HG02981 (cell line): ENCODE measurements around the gene PITRM1.

Source experiments
- ATAC-seq: cut with Tn5 transposase; IDR thresholded peaks from one replicate; pipeline ENCODE4 v1.9.1; 2021; ENCODE audit warnings: mild to moderate bottlenecking, moderate library complexity; ENCODE audit not compliant: unreplicated experiment

Gene PITRM1

GRCh38 chr10:3142146-3142875, 30.3 kb downstream of the PITRM1 start:
- ATAC-seq, result no peak

- no peak for ATAC-seq
These were observed 31.1 kb downstream of the PITRM1 start for GRCh38 chr10:3141351-3142005.

GRCh38 chr10:3140280-3140679, 32.3 kb downstream of the PITRM1 start:
- ATAC-seq, result no peak

- ATAC-seq, result no peak
These were observed 33.2 kb downstream of the PITRM1 start for GRCh38 chr10:3139216-3139910.

- ATAC-seq, result no peak
These were observed 34.4 kb downstream of the PITRM1 start for GRCh38 chr10:3137958-3138726.

- no peak for ATAC-seq
These were observed 35.6 kb downstream of the PITRM1 start for GRCh38 chr10:3136763-3137611.

GRCh38 chr10:3136336-3136735, 36.2 kb downstream of the PITRM1 start:
- ATAC-seq, result no peak

- no peak for ATAC-seq
These were observed 37.6 kb downstream of the PITRM1 start for GRCh38 chr10:3135006-3135405.

GRCh38 chr10:3133948-3134347, 38.6 kb downstream of the PITRM1 start:
- ATAC-seq, result no peak

- no peak for ATAC-seq
These were observed 40.3 kb downstream of the PITRM1 start for GRCh38 chr10:3132036-3133025.

GRCh38 chr10:3131098-3131497, 41.5 kb downstream of the PITRM1 start:
- ATAC-seq, result no peak

GRCh38 chr10:3129581-3130340, 42.8 kb downstream of the PITRM1 start:
- ATAC-seq, result no peak

- no peak for ATAC-seq
These were observed 44.0 kb downstream of the PITRM1 start for GRCh38 chr10:3128379-3129130.

GRCh38 chr10:3127921-3128320, 44.7 kb downstream of the PITRM1 start:
- ATAC-seq, result no peak

- no peak for ATAC-seq
These were observed 45.7 kb downstream of the PITRM1 start for GRCh38 chr10:3126741-3127346.

- no peak for ATAC-seq
These were observed 46.3 kb downstream of the PITRM1 start for GRCh38 chr10:3126249-3126648.

GRCh38 chr10:3125527-3126170, 46.9 kb downstream of the PITRM1 start:
- ATAC-seq, result no peak
